IMR-90 (cell line): Measurements from ENCODE around the gene RTN3. TPM values are rescaled to one million over a fixed set of nuclear protein-coding genes. Genes with fewer than 3 reads are reported as not detected.

Experiments used
- ATAC-seq: fragments of 200-7000 bp; cut with Tn5 transposase; 2 replicates; pipeline ENCODE4 v1.9.1; 2020; ENCODE audit warnings: low read depth, mild to moderate bottlenecking, moderate library complexity
- BruUV-seq: library from RNA; stranded (reverse); fragments of 400-500 nt; replicated peaks from 2 replicates; lab custom pipeline; 2021; lab: Mats Ljungman, UMichigan
- CTCF ChIA-PET: fragments of 300-600 bp; formaldehyde crosslinking; extraction: SDS; loops from one replicate; lab custom pipeline; 2021; ENCODE audit warnings: antibody characterized with exemption; lab: Yijun Ruan, JAX
- POLR2A ChIA-PET: fragments of 300-600 bp; sonication (Branson Sonifier 250); formaldehyde crosslinking; loops from one replicate; lab custom pipeline; 2022; ENCODE audit warnings: antibody characterized with exemption; ENCODE audit not compliant: unreplicated experiment; lab: Charles Lee
- DNase-seq: peaks from one replicate; pipeline ENCODE4 v3.0.0; 2013
- H2AFZ ChIP-seq: replicated peaks from 2 replicates; pipeline ENCODE3; 2013; ENCODE audit warnings: low read length, mild to moderate bottlenecking; ENCODE audit not compliant: poor library complexity
- H2AK5ac ChIP-seq: 2 replicates; pipeline ENCODE4 v1.6.1; 2013; ENCODE audit warnings: low read depth, low read length, inconsistent platforms
- H2AK9ac ChIP-seq: replicated peaks from 2 replicates; pipeline ENCODE3; 2013; ENCODE audit warnings: mild to moderate bottlenecking, low read depth, low read length, moderate library complexity; ENCODE audit not compliant: poor library complexity
- H2BK120ac ChIP-seq: 2 replicates; pipeline ENCODE4 v1.6.1; 2013; ENCODE audit warnings: low read depth, low read length, inconsistent platforms
- H2BK15ac ChIP-seq: 3 replicates; pipeline ENCODE4 v1.6.1; 2013; ENCODE audit warnings: low read depth, low read length, inconsistent platforms
- H2BK20ac ChIP-seq: 2 replicates; pipeline ENCODE4 v1.6.1; 2013; ENCODE audit warnings: low read depth, mild to moderate bottlenecking, inconsistent platforms, low read length, moderate library complexity
- H2BK5ac ChIP-seq: 2 replicates; pipeline ENCODE4 v1.6.1; 2013; ENCODE audit warnings: mild to moderate bottlenecking, low read depth, low read length, inconsistent platforms; ENCODE audit not compliant: poor library complexity, severe bottlenecking
- H3K14ac ChIP-seq: replicated peaks from 2 replicates; pipeline ENCODE4 v1.6.1; 2013; ENCODE audit warnings: low read depth, low read length, inconsistent platforms
- H3K18ac ChIP-seq: 2 replicates; pipeline ENCODE4 v1.6.1; 2013; ENCODE audit warnings: low read depth, low read length, control low read depth
- H3K23ac ChIP-seq: 2 replicates; pipeline ENCODE4 v1.6.1; 2013; ENCODE audit warnings: low read depth, low read length, inconsistent platforms
- H3K27ac ChIP-seq: 2 replicates; pipeline ENCODE4 v1.5.1; 2013; ENCODE audit warnings: mild to moderate bottlenecking, control low read depth, low read length; ENCODE audit not compliant: insufficient read depth
- H3K27me3 ChIP-seq: 2 replicates; pipeline ENCODE4 v1.6.1; 2013; ENCODE audit warnings: low read length; ENCODE audit not compliant: control insufficient read depth, insufficient read depth
- H3K36me3 ChIP-seq: 2 replicates; pipeline ENCODE4 v1.6.1; 2013; ENCODE audit warnings: low read length, mixed read lengths; ENCODE audit not compliant: control insufficient read depth, insufficient read depth
- H3K4ac ChIP-seq: 2 replicates; pipeline ENCODE4 v1.6.1; 2013; ENCODE audit warnings: low read depth, low read length, inconsistent platforms
- H3K4me1 ChIP-seq: 2 replicates; pipeline ENCODE4 v1.6.1; 2013; ENCODE audit warnings: low read length, mixed read lengths; ENCODE audit not compliant: control insufficient read depth, insufficient read depth
- H3K4me2 ChIP-seq: 2 replicates; pipeline ENCODE4 v1.6.1; 2013; ENCODE audit warnings: low read depth, mild to moderate bottlenecking, control low read depth, low read length, moderate library complexity
- H3K4me3 ChIP-seq: 2 replicates; pipeline ENCODE4 v1.5.1; 2013; ENCODE audit warnings: low read depth, mild to moderate bottlenecking, control low read depth, low read length, moderate library complexity; ENCODE audit not compliant: insufficient read depth
- H3K56ac ChIP-seq: 2 replicates; pipeline ENCODE4 v1.6.1; 2013; ENCODE audit warnings: low read length, inconsistent platforms; ENCODE audit not compliant: insufficient read depth; ENCODE audit errors: extremely low read depth
- H3K79me1 ChIP-seq, 2 experiments: 2 replicates each; pipeline ENCODE4 v1.6.1; 2013; ENCODE audit warnings: low read length in 2 of 2, inconsistent platforms in 1 of 2, low read depth in 1 of 2
- H3K9ac ChIP-seq: 2 replicates; pipeline ENCODE4 v1.6.1; 2013; ENCODE audit warnings: low read depth, low read length, control low read depth
- H3K9me1 ChIP-seq: 2 replicates; pipeline ENCODE4 v1.6.1; 2013; ENCODE audit warnings: low read length, inconsistent platforms; ENCODE audit not compliant: insufficient read depth
- H3K9me3 ChIP-seq: 2 replicates; pipeline ENCODE4 v1.6.1; 2013; ENCODE audit warnings: low read length; ENCODE audit not compliant: control insufficient read depth, insufficient read depth
- H4K20me1 ChIP-seq: 2 replicates; pipeline ENCODE4 v1.6.1; 2013; ENCODE audit warnings: low read length, inconsistent platforms; ENCODE audit not compliant: insufficient read depth
- H4K5ac ChIP-seq: 2 replicates; pipeline ENCODE4 v1.6.1; 2013; ENCODE audit warnings: mild to moderate bottlenecking, low read depth, low read length, control low read depth
- H4K8ac ChIP-seq, 2 experiments: 2 replicates each; pipeline ENCODE4 v1.6.1; 2013; ENCODE audit warnings: low read depth in 2 of 2, low read length in 2 of 2, control low read depth in 1 of 2, inconsistent platforms in 1 of 2
- H4K91ac ChIP-seq: 2 replicates; pipeline ENCODE4 v1.6.1; 2013; ENCODE audit warnings: low read depth, low read length, inconsistent platforms; ENCODE audit not compliant: insufficient read depth
- BHLHE40 ChIP-seq: fragments of 150-350 bp; IDR thresholded peaks from 2 replicates; pipeline ENCODE4 v1.6.1; 2016; ENCODE audit warnings: mild to moderate bottlenecking, low read depth, low read length
- CEBPB ChIP-seq: IDR thresholded peaks from 2 replicates; pipeline ENCODE4 v1.6.1; 2012; ENCODE audit warnings: low read depth, low read length, improper control_type of control experiment
- FOS ChIP-seq: fragments of 150-350 bp; IDR thresholded peaks from 2 replicates; pipeline ENCODE4 v1.6.1; 2016; ENCODE audit warnings: low read depth, low read length
- MAFK ChIP-seq: IDR thresholded peaks from 2 replicates; pipeline ENCODE4 v1.6.1; 2012; ENCODE audit warnings: low read depth, low read length, improper control_type of control experiment
- MAZ ChIP-seq: IDR thresholded peaks from 2 replicates; pipeline ENCODE4 v1.6.1; 2012; ENCODE audit warnings: low read depth, mild to moderate bottlenecking, low read length, improper control_type of control experiment, moderate library complexity, borderline replicate concordance
- NFE2L2 ChIP-seq: fragments of 150-350 bp; IDR thresholded peaks from 2 replicates; pipeline ENCODE4 v1.6.1; 2016; ENCODE audit warnings: low read depth, mild to moderate bottlenecking, low read length
- RAD21 ChIP-seq: IDR thresholded peaks from 2 replicates; pipeline ENCODE4 v1.6.1; 2012; ENCODE audit warnings: low read length, improper control_type of control experiment
- RCOR1 ChIP-seq: IDR thresholded peaks from 2 replicates; pipeline ENCODE4 v1.6.1; 2012; ENCODE audit warnings: mild to moderate bottlenecking, low read length, improper control_type of control experiment; ENCODE audit not compliant: insufficient replicate concordance
- RFX5 ChIP-seq: IDR thresholded peaks from 2 replicates; pipeline ENCODE4 v1.8.0; 2012; ENCODE audit warnings: low read depth, mild to moderate bottlenecking, low read length, moderate library complexity
- SMC3 ChIP-seq: fragments of 150-350 bp; IDR thresholded peaks from 2 replicates; pipeline ENCODE4 v1.6.1; 2016; ENCODE audit warnings: low read depth, mild to moderate bottlenecking, antibody characterized with exemption, low read length, moderate library complexity
- WGBS, 2 experiments: methylation state at CpG; one replicate each; pipeline versions ENCODE4 v1.1.5 to v1.1.7; 2013; ENCODE audit warnings: missing lambda C conversion rate in 2 of 2; ENCODE audit not compliant: insufficient read length in 1 of 2; ENCODE audit errors: extremely low coverage in 2 of 2; 5-methylcytosine and 5-hydroxymethylcytosine counted together
- dilution Hi-C: fragments of 300-500 bp; cut with HindIII; formaldehyde crosslinking; loops from one replicate; pipeline ENCODE4 v1.14.3; 2018; ENCODE audit warnings: low sequenced_read_pairs; ENCODE audit not compliant: unreplicated experiment
- in situ Hi-C: fragments of 300-500 bp; cut with MboI; formaldehyde crosslinking; loops from 3 replicates; pipeline ENCODE4 v1.14.3; 2019; ENCODE audit warnings: low sequenced_read_pairs, inconsistent platforms, mixed read lengths
- intact Hi-C: fragments of 100-400 bp; cut with micrococcal nuclease; formaldehyde crosslinking; loops from 2 replicates; pipeline ENCODE4 v1.10.0; 2022
- polyA plus RNA-seq, 3 experiments: library from polyadenylated mRNA; depleted of rRNA; stranded (reverse); fragments of >200 nt; gene quantifications; 2 replicates each; pipeline ENCODE4 v1.2.3, GENCODE V29; 2012; ENCODE audit warnings: low replicate concordance in 1 of 3
- total RNA-seq: library from RNA; depleted of rRNA; stranded (reverse); fragments of >200 nt; gene quantifications from 2 replicates; pipeline ENCODE4 v1.2.3, GENCODE V29; 2012
- TF ChIP-seq, protein P1 (sequence below): fragments of 150-350 bp; IDR thresholded peaks from 2 replicates; pipeline ENCODE4 v1.6.1; 2017; ENCODE audit warnings: mild to moderate bottlenecking, antibody characterized with exemption, low read length, low read depth
- TF ChIP-seq, protein P2 (sequence below): fragments of 150-350 bp; IDR thresholded peaks from 2 replicates; pipeline ENCODE4 v1.6.1; 2016; ENCODE audit warnings: low read depth, mild to moderate bottlenecking, low read length, moderate library complexity, borderline replicate concordance

The RTN3 gene
- total and polyA plus RNA-seq, 2 of the 4 experiments (the other 2 are of a cell fraction) = 31.2 to 64.6 TPM

DNA sequence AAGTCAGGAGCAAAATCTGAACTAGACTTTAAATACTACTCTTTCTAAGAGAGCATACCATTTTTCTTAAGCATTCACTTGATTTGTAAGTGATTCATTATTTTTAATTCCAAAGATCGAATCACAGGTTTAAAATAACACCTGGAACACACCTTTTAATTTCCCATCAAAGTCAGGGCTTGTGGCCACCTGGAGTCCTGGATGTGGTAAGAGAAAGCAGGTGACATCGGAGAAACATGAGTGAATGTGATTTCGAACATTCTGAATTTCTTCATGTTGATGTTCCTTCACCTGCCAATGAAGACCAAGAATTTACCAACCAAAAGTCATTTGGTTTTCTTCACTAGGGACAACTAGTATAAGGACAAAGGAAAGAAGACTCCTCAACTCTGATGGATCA, 38.1 kb upstream of the RTN3 start:
- no peak overlapping the region for H2AK5ac ChIP-seq
- no TSS peak for BruUV-seq
- no peak overlapping the region for H2BK20ac ChIP-seq
- H2BK15ac ChIP-seq = no peak overlapping the region
- no peak overlapping the region for H3K14ac ChIP-seq
- CTCF ChIA-PET = interaction anchor here (1.0 kb wide), 1 partner anchor 95 kb away, joined by 3 read pairs; no protein-coding TSS in a partner anchor
- ATAC-seq = no peak
- H4K5ac ChIP-seq = no peak overlapping the region
- H4K8ac ChIP-seq = no peak overlapping the region
- H3K4me2 ChIP-seq = no peak overlapping the region
- H3K56ac ChIP-seq = no peak overlapping the region
- DNase-seq = no peak
- H3K79me1 ChIP-seq = peaks cover 6 to 17% of the 10 kb centered on the region in 2 experiments; a peak in 3 of 4 replicates
- no CpG with 5 or more reads among the region's 3 CpGs for WGBS, 2 experiments
- dilution Hi-C loops = no loop called here
- H4K20me1 ChIP-seq = no peaks in the 10 kb centered on the region; the same call in 1 of the 2 replicates
- H3K9me1 ChIP-seq = no peaks in the 10 kb centered on the region
- no peak overlapping the region for H3K18ac ChIP-seq
- no peak overlapping the region for H2AK9ac ChIP-seq
- H3K4me1 ChIP-seq = no peaks in the 10 kb centered on the region
- H3K4ac ChIP-seq = no peak overlapping the region
- no peaks in the 10 kb centered on the region for H3K27me3 ChIP-seq
- no peaks in the 10 kb centered on the region for H3K9me3 ChIP-seq
- intact Hi-C loops = no loop called here
- H3K23ac ChIP-seq = no peak overlapping the region
- H3K27ac ChIP-seq = no peak overlapping the region
- POLR2A ChIA-PET = no interaction called here
- H4K91ac ChIP-seq = no peak overlapping the region
- no peak overlapping the region for H3K4me3 ChIP-seq
- in situ Hi-C loops = no loop called here
- H3K9ac ChIP-seq = no peak overlapping the region
- no peak overlapping the region for H2AFZ ChIP-seq
- H2BK120ac ChIP-seq = no peak overlapping the region
- peaks cover 28% of the 10 kb centered on the region for H3K36me3 ChIP-seq
- no peak for TF ChIP-seq BHLHE40
- TF ChIP-seq RAD21 = no peak
- no peak for TF ChIP-seq MAFK
- no peak for TF ChIP-seq MAZ
- no peak for TF ChIP-seq RFX5
- no peak for TF ChIP-seq NFE2L2
- TF ChIP-seq, protein P1, sequence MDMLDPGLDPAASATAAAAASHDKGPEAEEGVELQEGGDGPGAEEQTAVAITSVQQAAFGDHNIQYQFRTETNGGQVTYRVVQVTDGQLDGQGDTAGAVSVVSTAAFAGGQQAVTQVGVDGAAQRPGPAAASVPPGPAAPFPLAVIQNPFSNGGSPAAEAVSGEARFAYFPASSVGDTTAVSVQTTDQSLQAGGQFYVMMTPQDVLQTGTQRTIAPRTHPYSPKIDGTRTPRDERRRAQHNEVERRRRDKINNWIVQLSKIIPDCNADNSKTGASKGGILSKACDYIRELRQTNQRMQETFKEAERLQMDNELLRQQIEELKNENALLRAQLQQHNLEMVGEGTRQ = no peak
- no peak for TF ChIP-seq RCOR1
- no peak for TF ChIP-seq FOS
- TF ChIP-seq, protein P2, sequence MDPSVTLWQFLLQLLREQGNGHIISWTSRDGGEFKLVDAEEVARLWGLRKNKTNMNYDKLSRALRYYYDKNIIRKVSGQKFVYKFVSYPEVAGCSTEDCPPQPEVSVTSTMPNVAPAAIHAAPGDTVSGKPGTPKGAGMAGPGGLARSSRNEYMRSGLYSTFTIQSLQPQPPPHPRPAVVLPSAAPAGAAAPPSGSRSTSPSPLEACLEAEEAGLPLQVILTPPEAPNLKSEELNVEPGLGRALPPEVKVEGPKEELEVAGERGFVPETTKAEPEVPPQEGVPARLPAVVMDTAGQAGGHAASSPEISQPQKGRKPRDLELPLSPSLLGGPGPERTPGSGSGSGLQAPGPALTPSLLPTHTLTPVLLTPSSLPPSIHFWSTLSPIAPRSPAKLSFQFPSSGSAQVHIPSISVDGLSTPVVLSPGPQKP = no peak
- TF ChIP-seq CEBPB = no peak
- no peak for TF ChIP-seq SMC3
- H2BK5ac ChIP-seq = no peak overlapping the region
